Smooth muscle cell of the brain vasculature (primary cell): ENCODE results near the gene SLC7A6OS.

Experiments
- DNase-seq: peaks from one replicate; pipeline ENCODE4 v3.0.0-alpha.2; 2012; ENCODE audit warnings: low read depth, low spot score

Gene SLC7A6OS

DNA sequence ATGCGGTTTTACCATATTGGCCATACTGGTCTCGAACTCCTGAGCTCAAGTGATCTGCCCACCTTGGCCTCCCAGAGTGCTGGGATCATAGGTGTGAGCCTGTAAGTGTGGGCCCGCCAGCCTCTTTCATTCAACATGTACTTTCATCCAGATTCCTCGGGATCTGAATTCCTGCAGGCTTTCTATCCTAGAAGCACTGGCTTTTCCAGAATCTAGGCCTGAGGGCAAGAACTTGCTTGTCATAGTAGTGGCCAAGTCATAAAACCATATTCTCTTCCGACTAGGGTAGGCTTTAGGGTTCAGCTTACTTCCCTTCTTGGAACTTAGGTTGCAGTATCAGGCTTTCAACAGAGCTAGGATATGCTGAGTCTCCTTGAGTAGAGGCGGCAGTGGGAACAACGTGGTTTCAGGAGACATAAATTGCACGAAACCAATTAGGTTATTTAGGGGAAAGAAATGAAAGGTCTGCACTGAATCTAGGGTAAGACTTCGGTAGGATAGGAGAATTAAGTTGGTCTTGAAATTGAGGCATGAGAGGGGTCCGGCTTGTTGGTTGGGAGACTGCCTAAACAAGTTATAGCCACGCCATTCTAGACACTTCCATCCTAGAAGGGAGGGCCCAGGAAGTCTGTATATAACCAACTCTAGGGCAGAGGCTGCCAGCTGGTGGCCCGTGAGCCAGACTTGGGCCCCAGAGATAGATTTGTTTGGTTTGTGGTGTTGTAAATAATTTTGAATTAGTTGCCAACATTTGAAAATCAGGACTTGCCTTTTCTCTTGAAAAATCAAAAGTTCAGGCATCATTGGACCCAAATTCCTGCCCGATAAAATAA is 30.8 kb downstream of the SLC7A6OS start:
- DNase-seq = no peak

GRCh38 chr16:68276223-68276622 is 34.5 kb downstream of the SLC7A6OS start:
- DNase-seq = no peak

DNA sequence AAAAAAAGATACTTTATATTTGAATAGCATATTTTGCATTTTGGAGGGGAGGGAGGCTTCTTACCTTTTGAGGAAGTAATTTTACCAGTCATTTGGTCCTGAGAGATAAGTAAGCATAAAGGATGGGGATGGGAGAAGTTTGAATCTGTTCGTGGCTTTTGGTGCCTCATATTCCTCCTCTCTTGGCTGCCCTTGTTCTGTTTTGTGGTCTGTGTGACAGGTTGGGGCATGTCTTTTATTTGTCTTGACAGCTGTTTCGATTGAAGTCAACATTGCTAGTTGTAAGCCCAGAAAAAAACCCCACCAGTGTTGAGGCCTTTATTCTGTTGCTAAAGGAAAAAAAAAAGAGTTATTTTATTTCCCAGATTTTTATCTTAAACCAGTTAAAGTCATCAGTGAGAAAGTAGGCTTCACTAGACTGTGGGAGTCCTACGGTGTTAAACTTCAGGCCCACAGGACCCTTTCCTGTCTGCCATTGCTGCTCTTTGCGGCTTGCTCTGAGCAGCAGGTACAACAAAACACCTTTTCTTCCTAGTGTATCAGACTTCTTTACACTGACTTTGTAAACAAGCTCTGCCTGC is 35.0 kb downstream of the SLC7A6OS start:
- no peak for DNase-seq

DNA sequence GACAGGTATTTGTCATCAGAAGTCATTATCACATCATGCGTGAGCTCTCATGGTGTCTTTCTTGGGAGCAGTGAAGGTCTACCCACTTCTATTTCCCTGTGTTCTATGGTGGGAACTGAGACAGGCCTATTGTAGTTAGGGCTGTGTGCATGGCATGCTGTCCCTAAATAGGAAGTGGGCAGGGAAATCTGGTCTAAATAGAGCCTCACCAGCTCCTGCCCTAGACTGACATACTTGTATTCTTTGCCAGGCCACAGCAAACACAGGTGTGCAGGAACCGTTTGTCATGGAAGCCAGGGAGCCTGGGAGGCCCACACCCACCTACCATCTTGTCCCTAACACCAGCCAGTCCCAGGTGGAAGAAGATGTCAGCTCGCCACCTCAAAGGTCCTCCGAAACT is 36.3 kb downstream of the SLC7A6OS start:
- DNase-seq = no peak

GRCh38 chr16:68273896-68274295 is 36.9 kb downstream of the SLC7A6OS start:
- DNase-seq = no peak

GRCh38 chr16:68273459-68273858 is 37.3 kb downstream of the SLC7A6OS start:
- DNase-seq = no peak

DNA sequence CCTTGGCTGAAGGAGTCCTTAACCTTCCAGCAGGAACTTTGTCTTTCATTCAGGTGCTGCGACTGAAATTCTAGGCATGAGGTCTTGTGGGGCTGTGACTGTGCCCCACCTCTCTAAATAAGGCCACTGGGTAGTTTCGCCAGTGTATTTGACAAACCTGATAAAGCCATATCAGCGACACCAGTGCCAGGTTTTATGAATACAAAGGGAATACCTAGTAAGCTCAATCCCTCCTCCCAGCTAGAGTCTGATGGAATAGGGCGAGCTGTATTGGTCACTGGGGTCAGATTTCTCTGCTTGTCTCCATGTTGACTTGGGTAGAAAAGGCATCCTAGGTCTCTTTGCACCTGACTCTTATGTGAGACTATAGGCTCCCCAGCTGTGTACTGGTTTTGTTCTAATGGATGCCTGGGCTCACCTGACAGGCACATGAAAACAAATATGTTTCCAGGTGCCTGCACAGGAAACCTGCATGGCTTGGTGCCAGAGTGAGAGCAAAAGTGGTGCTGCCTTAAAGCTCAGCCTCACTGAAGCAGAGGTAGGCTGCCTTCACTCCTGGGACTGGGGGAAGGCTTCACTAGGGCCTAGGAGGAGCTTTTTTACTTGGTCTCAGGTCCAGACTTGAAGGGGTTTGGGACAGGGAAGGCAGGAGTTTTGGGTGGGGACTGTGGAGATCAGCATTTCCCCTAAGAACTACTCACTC is 38.1 kb downstream of the SLC7A6OS start:
- no peak for DNase-seq

GRCh38 chr16:68270353-68270752 is 40.4 kb downstream of the SLC7A6OS start:
- no peak for DNase-seq

DNA sequence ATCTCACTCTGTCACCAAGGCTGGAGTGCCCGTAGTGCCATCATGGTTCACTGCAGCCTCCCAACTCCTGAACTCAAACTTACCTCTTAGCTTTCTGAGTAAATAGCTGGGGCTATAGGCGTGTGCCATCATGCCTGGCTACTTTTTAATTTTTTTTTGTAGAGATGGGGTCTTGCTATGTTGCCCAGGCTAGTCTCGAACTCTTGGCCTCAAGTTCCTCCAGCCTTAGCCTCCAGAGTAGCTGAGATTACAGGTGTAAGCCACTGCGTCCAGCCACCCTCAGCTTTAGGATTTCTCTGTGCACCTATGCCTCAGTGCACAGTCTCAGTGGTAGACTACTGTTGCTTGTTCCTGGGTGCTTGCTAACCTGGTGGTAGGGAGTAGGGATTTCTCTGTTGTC is 41.0 kb downstream of the SLC7A6OS start:
- DNase-seq = no peak

- DNase-seq = no peak
Observed at GRCh38 chr16:68267612-68268405, 42.9 kb downstream of the SLC7A6OS start.

GRCh38 chr16:68265078-68265920 is 45.4 kb downstream of the SLC7A6OS start:
- no peak for DNase-seq

- DNase-seq = no peak
Observed at GRCh38 chr16:68264128-68265077, 46.3 kb downstream of the SLC7A6OS start, which contains the start of gene SLC7A6. Gene SLC7A6 (plus strand): TSS chr16:68264526. CDS start chr16:68274727, 10,201 bp downstream.

- DNase-seq = no peak
Observed at GRCh38 chr16:68263559-68264127, 47.1 kb downstream of the SLC7A6OS start.

- no peak for DNase-seq
Observed at GRCh38 chr16:68259007-68259825, 51.5 kb downstream of the SLC7A6OS start.

- DNase-seq = no peak
Observed at GRCh38 chr16:68257906-68258800, 52.6 kb downstream of the SLC7A6OS start.

DNA sequence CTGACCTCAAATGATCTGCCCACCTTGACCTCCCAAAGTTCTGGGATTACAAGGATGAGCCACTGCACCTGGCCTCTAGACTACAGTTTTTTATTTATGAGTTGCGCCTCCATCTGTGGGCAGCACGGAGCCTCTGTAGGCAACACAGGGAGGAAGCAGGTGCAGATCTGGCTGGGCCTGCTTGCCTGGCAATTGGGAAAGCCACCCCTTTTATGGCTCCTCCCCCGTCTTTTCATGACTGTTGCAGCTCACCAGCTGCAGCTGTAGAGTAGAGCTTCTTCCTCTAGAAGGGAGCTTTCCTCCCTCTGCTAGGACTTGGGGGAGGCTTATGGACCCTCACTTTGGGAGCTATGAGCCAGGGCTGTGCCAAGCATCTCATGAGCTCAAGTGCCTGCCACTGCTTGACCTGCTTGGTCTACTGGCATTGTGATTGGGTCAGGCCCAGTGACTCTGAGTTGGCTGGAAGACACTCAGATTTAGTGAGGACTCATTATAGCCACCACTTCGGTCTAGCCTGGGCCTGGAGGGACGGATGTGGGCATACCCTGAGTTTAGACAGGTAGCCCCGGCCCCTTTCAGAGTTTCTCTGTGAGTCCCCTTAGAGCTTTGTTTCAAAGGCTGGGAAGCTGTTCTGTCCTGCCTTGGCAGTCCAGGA is 53.4 kb downstream of the SLC7A6OS start:
- DNase-seq = no peak

GRCh38 chr16:68255712-68256111 is 55.0 kb downstream of the SLC7A6OS start:
- DNase-seq = no peak
